ENCODE measurements around the gene TRPM3. TPM values are rescaled to one million over a fixed set of nuclear protein-coding genes. Genes with fewer than 3 reads are reported as not detected.

TRPM3 gene
- total RNA-seq, 4 donors from 2014 or later: 0.11 to 1.3 (median 0.21) TPM

GRCh38 chr9:71010258-71010657 is 111.2 kb downstream of the TRPM3 start:
- Histone ChIP-seq H3K4me1 (no peaks in the 10 kb centered on the region), H3K27me3 (no peaks in the 10 kb centered on the region), H3K9me3 (no peaks in the 10 kb centered on the region), H3K4me3 (no peak overlapping the region), H3K36me3 (no peaks in the 10 kb centered on the region), H3K27ac (no peak overlapping the region)
- TF ChIP-seq CTCF (IDR thresholded peaks at IDR 0.05) (no peak), POLR2AphosphoS5 (IDR thresholded peaks at IDR 0.05) (no peak), EP300 (IDR thresholded peaks at IDR 0.05) (no peak), POLR2A (IDR thresholded peaks at IDR 0.05) (no peak)
- DNase-seq (ENCODE audit: low spot score in 2 of 2): no peak
- 81% methylated on average over 3 of the region's 3 CpGs for WGBS

GRCh38 chr9:71005456-71005855 is 116.0 kb downstream of the TRPM3 start:
- Histone ChIP-seq H3K4me1 (no peaks in the 10 kb centered on the region), H3K36me3 (no peaks in the 10 kb centered on the region), H3K27me3 (no peaks in the 10 kb centered on the region), H3K9me3 (no peaks in the 10 kb centered on the region), H3K4me3 (no peak overlapping the region), H3K27ac (no peak overlapping the region)
- no peak for DNase-seq (ENCODE audit: low spot score in 2 of 2)
- TF ChIP-seq EP300 (IDR thresholded peaks at IDR 0.05) (no peak), POLR2A (IDR thresholded peaks at IDR 0.05) (no peak), CTCF (IDR thresholded peaks at IDR 0.05) (no peak), POLR2AphosphoS5 (IDR thresholded peaks at IDR 0.05) (no peak)
- WGBS: 96% methylated on average over 2 of the region's 2 CpGs

GRCh38 chr9:71004196-71004595 is 117.2 kb downstream of the TRPM3 start:
- no peak overlapping the region for H3K4me3 ChIP-seq
- DNase-seq (ENCODE audit: low spot score in 2 of 2): no peak
- H3K27me3 ChIP-seq: no peaks in the 10 kb centered on the region
- H3K27ac ChIP-seq: no peak overlapping the region
- H3K4me1 ChIP-seq: no peaks in the 10 kb centered on the region
- TF ChIP-seq POLR2AphosphoS5 (IDR thresholded peaks at IDR 0.05) (no peak), EP300 (IDR thresholded peaks at IDR 0.05) (no peak), POLR2A (IDR thresholded peaks at IDR 0.05) (no peak), CTCF (IDR thresholded peaks at IDR 0.05) (no peak)
- 95% methylated on average over 4 of the region's 4 CpGs for WGBS
- no peaks in the 10 kb centered on the region for H3K36me3 ChIP-seq
- no peaks in the 10 kb centered on the region for H3K9me3 ChIP-seq

- Histone ChIP-seq H3K4me1 (no peaks in the 10 kb centered on the region), H3K27me3 (no peaks in the 10 kb centered on the region), H3K36me3 (no peaks in the 10 kb centered on the region), H3K4me3 (no peak overlapping the region), H3K27ac (no peak overlapping the region), H3K9me3 (no peaks in the 10 kb centered on the region)
- WGBS: 92% methylated on average over 4 of the region's 4 CpGs
- DNase-seq (ENCODE audit: low spot score in 2 of 2): no peak
- TF ChIP-seq CTCF (IDR thresholded peaks at IDR 0.05): no peak
Observed at GRCh38 chr9:71003346-71003745, 118.1 kb downstream of the TRPM3 start.

GRCh38 chr9:71001780-71002386 is 119.5 kb downstream of the TRPM3 start:
- no peaks in the 10 kb centered on the region for H3K36me3 ChIP-seq

More at GRCh38 chr9:71001780-71002386, 119.5 kb downstream of the TRPM3 start:
- DNase-seq (ENCODE audit: low spot score in 2 of 2): no peak
- Histone ChIP-seq H3K27ac (no peak overlapping the region), H3K4me1 (no peaks in the 10 kb centered on the region), H3K9me3 (no peaks in the 10 kb centered on the region), H3K27me3 (no peaks in the 10 kb centered on the region), H3K4me3 (no peak overlapping the region)
- TF ChIP-seq POLR2AphosphoS5 (IDR thresholded peaks at IDR 0.05) (no peak), EP300 (IDR thresholded peaks at IDR 0.05) (no peak), POLR2A (IDR thresholded peaks at IDR 0.05) (no peak), CTCF (IDR thresholded peaks at IDR 0.05) (peak in 1 of 2 donors; percentile 35)
- 81% methylated on average over 5 of the region's 5 CpGs for WGBS
